PFSK-1 (cell line): ENCODE measurements around the gene ZNF776.

Source experiments
- FOXP2 ChIP-seq: optimal IDR thresholded peaks from 2 replicates; pipeline ENCODE3; 2011; ENCODE audit warnings: borderline replicate concordance, control low read depth, inconsistent platforms; ENCODE audit not compliant: insufficient read depth; ENCODE audit errors: extremely low read length, extremely low read depth
- POLR2AphosphoS5 ChIP-seq: IDR thresholded peaks from 2 replicates; pipeline ENCODE4 v1.6.1; 2012; ENCODE audit warnings: low read depth, mild to moderate bottlenecking, control low read depth, low read length, moderate library complexity
- REST ChIP-seq, 2 experiments: IDR thresholded peaks; 2 replicates each; pipeline versions ENCODE4 v1.6.1 to v1.8.0; 2011 to 2012; ENCODE audit warnings: low read depth in 2 of 2, low read length in 2 of 2, control low read depth in 1 of 2, inconsistent platforms in 1 of 2, mild to moderate bottlenecking in 1 of 2, moderate library complexity in 1 of 2; ENCODE audit not compliant: insufficient read depth in 1 of 2
- SIN3A ChIP-seq: IDR thresholded peaks from 2 replicates; pipeline ENCODE4 v1.6.1; 2012; ENCODE audit warnings: mild to moderate bottlenecking, low read length, moderate library complexity, borderline replicate concordance; ENCODE audit not compliant: insufficient read depth
- TAF1 ChIP-seq: IDR thresholded peaks from 2 replicates; pipeline ENCODE4 v1.6.1; 2012; ENCODE audit warnings: low read length, control low read depth, borderline replicate concordance; ENCODE audit not compliant: insufficient read depth

Gene ZNF776

DNA sequence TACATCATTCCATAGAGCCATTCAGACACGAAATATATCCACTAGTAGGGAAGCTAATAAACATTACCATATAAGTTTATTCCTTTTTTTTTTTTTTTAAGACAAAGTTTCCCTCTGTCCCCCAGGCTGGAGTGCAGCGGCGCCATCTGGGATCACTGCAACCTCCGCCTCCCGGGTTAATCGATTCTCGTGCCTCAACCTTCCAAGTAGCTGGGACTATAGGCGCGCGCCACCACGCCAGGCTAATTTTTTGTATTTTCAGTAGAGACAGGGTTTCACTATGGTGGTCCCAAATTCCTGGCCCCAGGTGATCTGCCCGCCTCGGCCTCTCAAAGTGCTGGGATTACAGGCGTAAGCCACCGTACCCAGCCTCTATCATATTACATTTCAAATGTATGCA is 37.0 kb upstream of the ZNF776 start:
- TF ChIP-seq FOXP2: no peak

DNA sequence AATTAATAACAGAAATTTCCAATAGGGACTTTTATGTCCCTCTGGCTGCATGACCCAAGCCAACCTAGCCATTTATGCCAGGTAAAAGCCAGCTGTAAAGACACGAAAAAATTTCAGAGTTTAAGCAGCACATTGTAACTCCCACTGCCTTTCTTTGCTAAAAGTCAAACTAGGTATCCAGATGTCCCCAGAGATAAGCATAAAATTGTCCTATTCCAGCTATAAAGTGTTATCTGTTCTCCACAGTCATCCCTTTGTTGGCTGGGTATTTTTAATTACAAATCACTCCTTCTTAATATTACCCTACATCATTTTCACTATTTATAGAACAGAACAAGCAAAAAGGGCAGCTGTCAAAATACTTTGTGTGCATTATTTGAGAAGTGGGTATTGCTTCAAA is 34.4 kb upstream of the ZNF776 start:
- TF ChIP-seq TAF1 (no peak), REST (IDR thresholded peaks at IDR 0.05; ENCODE audit: insufficient read depth in 1 of 2, low read depth in 2 of 2, low read length in 2 of 2) (no peak), SIN3A (no peak), FOXP2 (no peak), POLR2AphosphoS5 (no peak)

DNA sequence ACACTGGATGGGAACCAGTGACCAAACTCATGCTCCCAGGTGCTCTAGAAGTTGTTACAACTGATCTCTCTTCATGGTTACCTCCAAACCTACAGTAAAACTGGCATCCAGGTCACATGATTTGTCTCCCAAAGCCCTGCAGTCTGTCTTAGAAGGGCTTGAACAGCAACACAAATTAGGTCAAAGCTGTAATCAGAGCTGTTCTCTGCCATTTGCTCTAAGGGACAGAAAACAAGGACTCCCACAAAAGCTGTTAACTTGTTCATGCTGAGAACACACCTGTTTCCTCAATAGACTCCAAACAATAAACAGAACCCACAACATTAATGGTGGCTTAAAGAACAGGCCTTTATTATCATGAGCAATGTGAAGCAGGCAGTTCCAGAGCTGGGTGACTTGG is 27.2 kb upstream of the ZNF776 start:
- TF ChIP-seq REST (IDR thresholded peaks at IDR 0.05; ENCODE audit: insufficient read depth in 1 of 2, low read depth in 2 of 2, low read length in 2 of 2): no peak
- TF ChIP-seq TAF1: no peak
- no peak for TF ChIP-seq SIN3A
- no peak for TF ChIP-seq POLR2AphosphoS5
- no peak for TF ChIP-seq FOXP2

- TF ChIP-seq REST (IDR thresholded peaks at IDR 0.05; ENCODE audit: insufficient read depth in 1 of 2, low read depth in 2 of 2, low read length in 2 of 2): no peak
- no peak for TF ChIP-seq TAF1
- TF ChIP-seq POLR2AphosphoS5: no peak
- no peak for TF ChIP-seq FOXP2
Measured at GRCh38 chr19:57719901-57720519, 26.6 kb upstream of the ZNF776 start.

- TF ChIP-seq REST (IDR thresholded peaks at IDR 0.05; ENCODE audit: insufficient read depth in 1 of 2, low read depth in 2 of 2, low read length in 2 of 2) (no peak), TAF1 (no peak), FOXP2 (no peak), POLR2AphosphoS5 (no peak), SIN3A (no peak)
Measured at GRCh38 chr19:57720878-57721277, 25.7 kb upstream of the ZNF776 start.

- TF ChIP-seq FOXP2 (no peak), SIN3A (no peak), TAF1 (no peak), POLR2AphosphoS5 (no peak), REST (IDR thresholded peaks at IDR 0.05; ENCODE audit: insufficient read depth in 1 of 2, low read depth in 2 of 2, low read length in 2 of 2) (no peak)
Measured at GRCh38 chr19:57747472-57747807, 825 bp downstream of the ZNF776 start.
